OCI-LY7 (cell line): ENCODE data around the gene PSMC3IP.

Experiments
- EZH2phosphoT487 ChIP-seq: fragments of 200-600 bp; sonication (generic); IDR thresholded peaks from 2 replicates; pipeline ENCODE4 v1.6.1; 2018; ENCODE audit warnings: low read depth, borderline replicate concordance, mild to moderate bottlenecking, mixed run types, antibody characterized with exemption, low read length, moderate library complexity, mixed read lengths
- TF ChIP-seq, protein P1 (sequence below): fragments of 200-600 bp; sonication (generic); conservative IDR thresholded peaks from 2 replicates; pipeline ENCODE4 v1.5.1; 2014; ENCODE audit warnings: mild to moderate bottlenecking, antibody characterized with exemption, low read length, moderate library complexity, mixed read lengths

GRCh38 chr17:42612013-42612412, 34.5 kb upstream of the PSMC3IP start:
- TF ChIP-seq, protein P1, sequence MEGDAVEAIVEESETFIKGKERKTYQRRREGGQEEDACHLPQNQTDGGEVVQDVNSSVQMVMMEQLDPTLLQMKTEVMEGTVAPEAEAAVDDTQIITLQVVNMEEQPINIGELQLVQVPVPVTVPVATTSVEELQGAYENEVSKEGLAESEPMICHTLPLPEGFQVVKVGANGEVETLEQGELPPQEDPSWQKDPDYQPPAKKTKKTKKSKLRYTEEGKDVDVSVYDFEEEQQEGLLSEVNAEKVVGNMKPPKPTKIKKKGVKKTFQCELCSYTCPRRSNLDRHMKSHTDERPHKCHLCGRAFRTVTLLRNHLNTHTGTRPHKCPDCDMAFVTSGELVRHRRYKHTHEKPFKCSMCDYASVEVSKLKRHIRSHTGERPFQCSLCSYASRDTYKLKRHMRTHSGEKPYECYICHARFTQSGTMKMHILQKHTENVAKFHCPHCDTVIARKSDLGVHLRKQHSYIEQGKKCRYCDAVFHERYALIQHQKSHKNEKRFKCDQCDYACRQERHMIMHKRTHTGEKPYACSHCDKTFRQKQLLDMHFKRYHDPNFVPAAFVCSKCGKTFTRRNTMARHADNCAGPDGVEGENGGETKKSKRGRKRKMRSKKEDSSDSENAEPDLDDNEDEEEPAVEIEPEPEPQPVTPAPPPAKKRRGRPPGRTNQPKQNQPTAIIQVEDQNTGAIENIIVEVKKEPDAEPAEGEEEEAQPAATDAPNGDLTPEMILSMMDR, result no peak
- no peak for TF ChIP-seq EZH2phosphoT487
